Loucy (cell line): ENCODE data around the gene PSMD11.

Experiments
- H2AFZ ChIP-seq: fragments of 200-600 bp; sonication (generic); 2 replicates; pipeline ENCODE4 v1.6.0; 2016; ENCODE audit warnings: antibody characterized with exemption, mild to moderate bottlenecking, low read length, moderate library complexity
- H3F3A ChIP-seq: fragments of 200-600 bp; 2 replicates; pipeline ENCODE4 v1.6.0; 2016; ENCODE audit warnings: antibody characterized with exemption, low read depth, mild to moderate bottlenecking
- H3K27me3 ChIP-seq: fragments of 200-600 bp; sonication (generic); 2 replicates; pipeline ENCODE4 v1.6.1; 2014; ENCODE audit warnings: low read length, mild to moderate bottlenecking; ENCODE audit not compliant: insufficient read depth, poor library complexity, severe bottlenecking
- H3K36me3 ChIP-seq: fragments of 200-600 bp; sonication (generic); 2 replicates; pipeline ENCODE4 v1.6.1; 2016; ENCODE audit warnings: low read length; ENCODE audit not compliant: insufficient read depth
- H3K4me1 ChIP-seq: fragments of 200-600 bp; sonication (generic); 2 replicates; pipeline ENCODE4 v1.5.1; 2014; ENCODE audit warnings: low read length, mild to moderate bottlenecking; ENCODE audit not compliant: insufficient read depth, poor library complexity, severe bottlenecking
- H3K4me2 ChIP-seq: fragments of 200-600 bp; sonication (generic); 2 replicates; pipeline ENCODE4 v1.6.0; 2014; ENCODE audit warnings: antibody characterized with exemption, low read length, low read depth, mild to moderate bottlenecking; ENCODE audit not compliant: poor library complexity, severe bottlenecking
- H3K4me3 ChIP-seq: fragments of 200-600 bp; sonication (generic); 2 replicates; pipeline ENCODE4 v1.5.1; 2014; ENCODE audit warnings: low read length, mild to moderate bottlenecking, mixed read lengths; ENCODE audit not compliant: poor library complexity, severe bottlenecking
- H3K79me2 ChIP-seq: fragments of 200-600 bp; sonication (generic); 2 replicates; pipeline ENCODE4 v1.6.1; 2014; ENCODE audit warnings: low read length; ENCODE audit not compliant: insufficient read depth
- H3K9ac ChIP-seq: fragments of 200-600 bp; sonication (generic); 2 replicates; pipeline ENCODE4 v1.6.0; 2014; ENCODE audit warnings: mild to moderate bottlenecking, low read depth, low read length, moderate library complexity; ENCODE audit not compliant: poor library complexity, severe bottlenecking
- H3K9me2 ChIP-seq: fragments of 200-600 bp; sonication (generic); replicated peaks from 2 replicates; pipeline ENCODE4 v1.6.1; 2016; ENCODE audit warnings: low read depth, low read length, mixed read lengths
- H3K9me3 ChIP-seq: fragments of 200-600 bp; sonication (generic); 2 replicates; pipeline ENCODE4 v1.6.1; 2014; ENCODE audit warnings: mild to moderate bottlenecking, antibody characterized with exemption, low read length, low read depth; ENCODE audit not compliant: insufficient read depth
- H4K20me1 ChIP-seq: fragments of 200-600 bp; sonication (generic); 2 replicates; pipeline ENCODE4 v1.6.0; 2014; ENCODE audit warnings: antibody characterized with exemption, low read length, mild to moderate bottlenecking; ENCODE audit not compliant: insufficient read depth, poor library complexity, severe bottlenecking
- CTCF ChIP-seq: fragments of 200-600 bp; sonication (generic); conservative IDR thresholded peaks from 2 replicates; pipeline ENCODE4 v1.5.1; 2014; ENCODE audit warnings: mild to moderate bottlenecking, antibody characterized with exemption, low read length
- EZH2phosphoT487 ChIP-seq: fragments of 200-600 bp; IDR thresholded peaks from 2 replicates; pipeline ENCODE4 v1.6.1; 2018; ENCODE audit warnings: antibody characterized with exemption, mild to moderate bottlenecking, moderate library complexity, borderline replicate concordance

Gene PSMD11

DNA sequence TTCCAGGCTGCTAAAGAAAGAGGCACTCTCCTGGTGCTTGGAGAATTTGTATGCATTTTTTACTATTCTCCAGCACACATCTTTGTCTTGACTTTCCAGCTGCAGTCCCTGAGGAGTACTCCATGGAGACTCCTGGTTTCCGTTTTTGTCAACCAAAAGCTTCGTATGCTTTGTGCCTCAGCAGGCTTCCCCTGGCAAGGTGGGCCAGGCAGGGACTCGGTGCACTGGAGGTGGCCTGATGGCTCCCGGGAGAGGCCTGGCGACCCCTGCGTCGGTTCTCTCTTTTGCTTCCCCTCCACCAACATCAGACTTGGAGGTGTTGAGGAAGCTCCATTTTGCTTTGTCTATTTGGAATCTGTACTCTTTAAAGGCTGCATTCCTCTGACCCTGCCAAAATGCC is 66.2 kb downstream of the PSMD11 start:
- H3K9me2 ChIP-seq = no peaks in the 10 kb centered on the region
- H3K4me3 ChIP-seq = no peak overlapping the region
- no peaks in the 10 kb centered on the region for H4K20me1 ChIP-seq
- H2AFZ ChIP-seq = no peak overlapping the region
- H3K79me2 ChIP-seq = no peaks in the 10 kb centered on the region
- TF ChIP-seq EZH2phosphoT487 (no peak), CTCF (no peak)
- H3K4me2 ChIP-seq = no peak overlapping the region
- H3K9me3 ChIP-seq = no peaks in the 10 kb centered on the region
- no peaks in the 10 kb centered on the region for H3K36me3 ChIP-seq
- no peaks in the 10 kb centered on the region for H3F3A ChIP-seq
- no peaks in the 10 kb centered on the region for H3K27me3 ChIP-seq
- no peak overlapping the region for H3K9ac ChIP-seq
- no peaks in the 10 kb centered on the region for H3K4me1 ChIP-seq

DNA sequence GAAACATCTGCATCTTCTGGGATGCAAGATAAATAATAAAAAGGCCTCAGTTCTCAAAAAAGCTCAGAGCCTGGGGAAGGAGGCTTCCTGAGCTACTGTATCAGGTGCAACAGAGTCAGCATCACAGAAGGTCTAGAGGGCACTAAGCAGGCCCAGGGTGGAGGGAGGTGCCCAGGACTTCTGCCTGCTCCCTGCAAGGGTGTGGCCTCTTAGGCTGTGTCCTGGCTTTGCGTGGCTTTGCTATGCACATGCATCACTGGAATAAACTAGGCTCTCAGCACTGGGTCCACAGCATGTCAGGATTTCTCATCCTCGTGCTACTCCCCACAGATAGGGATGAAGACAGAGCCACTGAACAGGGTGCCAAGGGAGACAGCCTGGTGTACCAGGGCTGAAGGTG is 68.0 kb downstream of the PSMD11 start:
- no peak for TF ChIP-seq EZH2phosphoT487
- TF ChIP-seq CTCF = no peak
- H3K9ac ChIP-seq = no peak overlapping the region
- H3K27me3 ChIP-seq = no peaks in the 10 kb centered on the region
- H2AFZ ChIP-seq = no peak overlapping the region
- no peaks in the 10 kb centered on the region for H3K36me3 ChIP-seq
- H3K79me2 ChIP-seq = no peaks in the 10 kb centered on the region
- H3K4me2 ChIP-seq = no peak overlapping the region
- no peaks in the 10 kb centered on the region for H4K20me1 ChIP-seq
- H3K4me1 ChIP-seq = no peaks in the 10 kb centered on the region
- H3K9me3 ChIP-seq = no peaks in the 10 kb centered on the region
- H3K9me2 ChIP-seq = no peaks in the 10 kb centered on the region
- H3K4me3 ChIP-seq = no peak overlapping the region
- no peaks in the 10 kb centered on the region for H3F3A ChIP-seq

DNA sequence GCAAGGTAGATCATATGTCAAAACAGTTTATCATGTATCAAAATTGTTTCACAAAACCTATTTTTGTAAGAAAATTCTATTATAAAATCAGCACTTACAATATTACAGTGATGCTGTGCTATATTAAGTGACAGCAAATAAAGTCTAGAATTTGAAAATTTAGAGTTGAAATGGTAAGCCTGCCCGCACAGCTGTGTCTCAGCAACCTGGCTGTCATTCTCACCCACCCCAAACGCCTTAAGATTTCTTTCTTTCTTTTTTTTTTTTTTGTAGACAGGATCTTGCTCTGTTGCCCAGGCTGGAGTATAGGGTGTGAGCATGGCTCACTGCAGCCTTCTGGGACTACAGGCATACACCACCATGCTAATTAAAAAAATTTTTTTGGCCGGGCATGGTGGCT is 69.3 kb downstream of the PSMD11 start:
- Histone ChIP-seq H3K36me3 (no peaks in the 10 kb centered on the region), H3K4me1 (no peaks in the 10 kb centered on the region), H3K9me2 (no peaks in the 10 kb centered on the region), H3K9ac (no peak overlapping the region), H2AFZ (no peak overlapping the region), H3K4me3 (no peak overlapping the region), H3F3A (no peaks in the 10 kb centered on the region), H3K79me2 (no peaks in the 10 kb centered on the region), H3K9me3 (no peaks in the 10 kb centered on the region), H3K27me3 (no peaks in the 10 kb centered on the region), H4K20me1 (no peaks in the 10 kb centered on the region), H3K4me2 (no peak overlapping the region)
- TF ChIP-seq CTCF = no peak
- no peak for TF ChIP-seq EZH2phosphoT487
